Measurements from ENCODE around the gene RHBDD2.

DNA sequence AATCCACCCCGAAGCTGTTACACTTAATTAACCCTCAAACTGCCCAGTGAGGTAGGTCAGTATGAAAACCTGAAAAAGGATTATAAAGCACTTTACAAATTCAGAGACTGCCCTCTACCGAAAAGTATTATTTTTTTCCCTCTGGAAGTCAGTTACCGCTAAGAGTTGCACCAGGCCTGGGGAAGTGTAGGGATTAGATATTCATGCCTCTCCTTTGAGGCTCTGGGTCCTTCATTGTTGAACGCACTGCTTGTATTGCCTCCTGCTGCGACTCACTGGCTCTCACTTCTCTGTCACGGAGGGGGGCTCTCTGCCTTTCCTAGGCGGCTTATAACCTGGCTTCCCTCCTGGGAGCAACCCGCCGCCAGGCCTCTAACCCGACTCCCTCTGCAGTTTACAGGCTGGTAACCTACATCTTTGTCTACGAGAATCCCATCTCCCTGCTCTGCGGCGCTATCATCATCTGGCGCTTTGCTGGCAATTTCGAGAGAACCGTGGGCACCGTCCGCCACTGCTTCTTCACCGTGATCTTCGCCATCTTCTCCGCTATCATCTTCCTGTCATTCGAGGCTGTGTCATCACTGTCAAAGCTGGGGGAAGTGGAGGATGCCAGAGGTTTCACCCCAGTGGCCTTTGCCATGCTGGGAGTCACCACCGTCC is 2.7 kb downstream of the RHBDD2 start:
- no peak for TF ChIP-seq CTCF (IDR thresholded peaks at IDR 0.05; ENCODE audit: low read length)
- TF ChIP-seq EZH2phosphoT487 (IDR thresholded peaks at IDR 0.05; ENCODE audit: low read length), result no peak
- TF ChIP-seq EZH2 (optimal IDR thresholded peaks at IDR 0.05; ENCODE audit: low read depth, low read length), result no peak

Measured in MM.1S (cell line).